ENCODE data around the gene MARCHF3. TPM values are rescaled to one million over a fixed set of nuclear protein-coding genes. Genes with fewer than 3 reads are reported as not detected.

Gene MARCHF3
- total RNA-seq, 1 experiment from 2014 or later, result 5.4 TPM

- Mint-ChIP-seq H3K27ac (ENCODE audit: low read depth, unreplicated experiment) (peak overlapping the region; percentile 46), H3K36me3 (ENCODE audit: insufficient read depth, unreplicated experiment) (no peaks in the 10 kb centered on the region), H3K9me3 (ENCODE audit: unreplicated experiment) (no peaks in the 10 kb centered on the region), H3K4me3 (ENCODE audit: unreplicated experiment) (no peak overlapping the region), H3K4me1 (ENCODE audit: insufficient read depth, unreplicated experiment) (peaks cover 19% of the 10 kb centered on the region), H3K27me3 (ENCODE audit: insufficient read depth, unreplicated experiment) (no peaks in the 10 kb centered on the region)
- CTCF ChIA-PET, result no interaction called here
- no peak for TF ChIP-seq CTCF (IDR thresholded peaks at IDR 0.05; ENCODE audit: unreplicated experiment)
- BruUV-seq (replicated peaks), result no TSS peak
- POLR2A ChIA-PET, result interaction anchor here (0.6 to 1.5 kb wide), 6 partner anchors 10 to 1269 kb away, joined by 3 to 5 read pairs (median 4); partner anchors contain the start of gene ALDH7A1
- intact Hi-C loops (cut with micrococcal nuclease), result loop anchor here (1.0 kb wide), 1 partner anchor 92 kb away; the partner anchor contains the start of gene MARCHF3
- DNase-seq (ENCODE audit: unreplicated experiment), result peak; percentile 86
These were observed 91.9 kb downstream of the MARCHF3 start for GRCh38 chr5:126938466-126938865.

GRCh38 chr5:126937771-126938170, 92.6 kb downstream of the MARCHF3 start:
- TF ChIP-seq CTCF (IDR thresholded peaks at IDR 0.05; ENCODE audit: unreplicated experiment), result no peak
- Mint-ChIP-seq H3K9me3 (ENCODE audit: unreplicated experiment) (no peaks in the 10 kb centered on the region), H3K4me1 (ENCODE audit: insufficient read depth, unreplicated experiment) (peaks cover 19% of the 10 kb centered on the region), H3K27me3 (ENCODE audit: insufficient read depth, unreplicated experiment) (no peaks in the 10 kb centered on the region), H3K27ac (ENCODE audit: low read depth, unreplicated experiment) (peak overlapping the region; percentile 46), H3K36me3 (ENCODE audit: insufficient read depth, unreplicated experiment) (no peaks in the 10 kb centered on the region), H3K4me3 (ENCODE audit: unreplicated experiment) (no peak overlapping the region)
- no TSS peak for BruUV-seq (replicated peaks)
- DNase-seq (ENCODE audit: unreplicated experiment), result no peak
- ChIA-PET POLR2A (interaction anchor here (0.6 to 1.5 kb wide), 4 partner anchors 11 to 343 kb away, joined by 3 to 5 read pairs (median 3); partner anchors contain the start of gene ALDH7A1), CTCF (interaction anchor here (0.6 to 0.9 kb wide), 2 partner anchors 12 to 61 kb away, joined by 3 to 4 read pairs; no protein-coding TSS in a partner anchor)
- intact Hi-C loops (cut with micrococcal nuclease), result loop anchor here (1.0 kb wide), 1 partner anchor 93 kb away; the partner anchor contains the start of gene MARCHF3

GRCh38 chr5:126936775-126937418, 93.5 kb downstream of the MARCHF3 start:
- ChIA-PET CTCF (interaction anchor here (0.9 kb wide), 1 partner anchor 60 kb away, joined by 4 read pairs; no protein-coding TSS in a partner anchor), POLR2A (no interaction called here)
- no peak overlapping the region for H3K4me3 Mint-ChIP-seq (ENCODE audit: unreplicated experiment)
- H3K27ac Mint-ChIP-seq (ENCODE audit: low read depth, unreplicated experiment), result no peak overlapping the region
- H3K27me3 Mint-ChIP-seq (ENCODE audit: insufficient read depth, unreplicated experiment), result no peaks in the 10 kb centered on the region
- H3K36me3 Mint-ChIP-seq (ENCODE audit: insufficient read depth, unreplicated experiment), result no peaks in the 10 kb centered on the region
- no TSS peak for BruUV-seq (replicated peaks)
- intact Hi-C loops (cut with micrococcal nuclease), result no loop called here
- DNase-seq (ENCODE audit: unreplicated experiment), result no peak
- no peaks in the 10 kb centered on the region for H3K9me3 Mint-ChIP-seq (ENCODE audit: unreplicated experiment)
- peaks cover 19% of the 10 kb centered on the region for H3K4me1 Mint-ChIP-seq (ENCODE audit: insufficient read depth, unreplicated experiment)
- no peak for TF ChIP-seq CTCF (IDR thresholded peaks at IDR 0.05; ENCODE audit: unreplicated experiment)

- Mint-ChIP-seq H3K4me3 (ENCODE audit: unreplicated experiment) (no peak overlapping the region), H3K27me3 (ENCODE audit: insufficient read depth, unreplicated experiment) (no peaks in the 10 kb centered on the region), H3K36me3 (ENCODE audit: insufficient read depth, unreplicated experiment) (no peaks in the 10 kb centered on the region), H3K9me3 (ENCODE audit: unreplicated experiment) (no peaks in the 10 kb centered on the region), H3K4me1 (ENCODE audit: insufficient read depth, unreplicated experiment) (no peaks in the 10 kb centered on the region), H3K27ac (ENCODE audit: low read depth, unreplicated experiment) (no peak overlapping the region)
- BruUV-seq (replicated peaks), result no TSS peak
- no peak for TF ChIP-seq CTCF (IDR thresholded peaks at IDR 0.05; ENCODE audit: unreplicated experiment)
- CTCF ChIA-PET, result interaction anchor here (0.5 to 0.7 kb wide), 2 partner anchors 191 to 374 kb away, joined by 3 read pairs; no protein-coding TSS in a partner anchor
- intact Hi-C loops (cut with micrococcal nuclease), result no loop called here
- POLR2A ChIA-PET, result interaction anchor here (1.1 kb wide), 1 partner anchor 34 kb away, joined by 3 read pairs; no protein-coding TSS in a partner anchor
- DNase-seq (ENCODE audit: unreplicated experiment), result no peak
These were observed 98.2 kb downstream of the MARCHF3 start for GRCh38 chr5:126931963-126932660.

Data from MCF 10A (cell line).